Stimulated activated CD8-positive, alpha-beta memory T cell treated with anti-CD3 and anti-CD28 coated beads, Interleukin-7, amount 100 ng/mL, for 48 hours (primary cell): ENCODE measurements around the gene CALD1.

Experiments
- DNase-seq, 2 donors: peaks; one replicate each; pipeline ENCODE4 v3.0.0-alpha.2; 2020; ENCODE audit warnings: low read depth in 1 of 2; ENCODE audit errors: extremely low read depth in 1 of 2

The CALD1 gene

DNA sequence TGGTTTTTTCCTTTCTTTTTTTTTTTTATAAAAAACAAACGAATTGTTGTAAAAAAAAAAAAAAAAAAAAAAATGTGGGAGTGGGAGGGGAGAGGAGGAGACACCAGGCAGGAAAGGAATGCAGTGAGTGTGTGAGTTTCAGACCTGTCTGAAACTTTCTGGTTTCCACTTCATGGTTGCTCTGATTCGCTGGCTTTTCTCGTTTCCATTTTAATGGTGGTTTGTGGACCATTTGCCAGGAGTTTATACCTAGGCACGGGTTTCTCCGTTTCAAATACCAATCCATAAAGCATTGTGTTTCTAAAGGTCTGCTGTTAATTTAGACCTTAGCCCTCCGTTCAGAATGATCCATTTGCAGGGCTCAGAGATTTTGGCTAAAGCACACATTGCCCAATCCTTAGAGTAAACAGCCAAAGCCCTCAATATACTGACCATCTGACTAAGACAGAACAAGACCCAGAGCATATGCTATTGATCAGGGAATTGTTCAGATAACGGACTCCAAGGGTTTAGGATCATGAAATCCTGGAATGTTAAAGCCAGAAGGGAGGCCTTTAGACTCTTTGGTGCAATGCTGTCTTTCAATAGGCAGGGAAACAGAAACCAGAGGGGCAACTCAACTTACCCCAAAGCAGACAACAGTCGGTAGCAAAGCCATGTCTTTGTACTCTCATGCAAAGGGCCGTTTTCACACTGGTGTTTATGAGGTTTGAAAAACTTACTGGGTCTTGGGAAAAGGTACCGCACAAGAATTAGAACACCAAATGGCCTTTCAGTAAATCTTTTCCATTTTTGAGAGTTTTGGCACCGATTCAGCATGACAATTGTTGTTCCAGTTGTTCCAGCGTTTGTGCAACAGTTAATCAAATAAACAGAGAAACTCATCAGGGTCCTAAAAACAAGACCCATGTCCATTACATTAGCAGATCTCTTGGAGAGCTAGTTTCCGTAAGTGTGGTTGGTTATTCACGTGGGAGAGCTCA lies 112.6 kb downstream of the CALD1 start:
- DNase-seq, result no peak

DNA sequence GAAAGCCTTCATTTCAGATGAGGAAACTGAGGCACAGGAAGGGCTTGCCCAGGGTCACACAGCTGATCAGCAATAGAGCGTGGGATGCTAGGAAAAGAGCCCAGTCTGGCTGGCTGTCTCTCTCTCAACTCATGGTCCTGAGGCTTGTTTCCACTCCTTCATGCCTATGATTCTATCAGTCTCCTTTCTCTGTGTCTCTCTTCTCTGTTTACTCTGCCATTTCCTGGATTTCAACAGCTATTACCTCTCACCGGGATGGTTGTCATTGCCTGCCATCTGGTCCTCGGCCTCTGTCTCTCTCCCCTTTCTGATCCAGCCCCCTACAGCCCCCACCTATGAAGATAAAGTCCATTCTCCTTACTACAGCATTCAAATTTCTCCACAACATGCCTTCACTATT lies 113.5 kb downstream of the CALD1 start:
- DNase-seq, result no peak

DNA sequence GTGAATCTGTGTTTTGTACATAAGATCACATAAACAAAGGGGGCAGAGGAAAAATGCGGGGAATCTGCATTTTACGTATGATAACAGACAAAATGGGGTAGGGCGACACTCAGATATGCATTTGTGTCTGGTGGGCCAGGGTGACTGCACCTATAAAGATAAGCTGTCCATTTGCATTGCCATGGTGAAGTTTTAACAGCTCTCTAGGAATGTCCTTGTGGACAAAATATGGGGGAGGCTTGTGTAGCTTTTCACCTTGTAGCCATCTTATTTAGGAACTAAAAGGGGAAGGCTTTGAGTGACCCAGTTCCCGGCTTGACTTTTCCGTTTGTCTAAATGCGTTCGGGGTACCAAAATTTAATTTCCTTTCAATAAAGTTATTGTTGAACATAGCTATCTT lies 114.5 kb downstream of the CALD1 start:
- no peak for DNase-seq

DNA sequence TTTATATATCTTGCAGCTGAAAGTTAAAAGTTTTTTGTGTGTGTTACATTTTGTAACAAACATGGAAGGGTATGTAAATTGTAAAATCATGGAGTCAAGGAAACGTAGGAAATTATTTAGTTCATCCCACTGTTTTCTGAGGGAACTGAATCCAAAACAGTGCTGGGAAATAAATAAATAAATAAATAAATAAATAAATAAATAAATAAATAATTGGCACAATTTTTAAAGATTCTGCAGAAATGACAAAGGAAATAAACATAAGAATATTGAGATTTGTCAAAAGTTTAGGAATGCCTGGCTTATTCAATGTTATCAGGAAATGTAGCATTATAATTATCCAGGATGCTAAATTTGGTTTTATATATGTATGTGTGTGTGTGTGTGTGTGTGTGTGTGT lies 115.5 kb downstream of the CALD1 start:
- DNase-seq, result no peak

DNA sequence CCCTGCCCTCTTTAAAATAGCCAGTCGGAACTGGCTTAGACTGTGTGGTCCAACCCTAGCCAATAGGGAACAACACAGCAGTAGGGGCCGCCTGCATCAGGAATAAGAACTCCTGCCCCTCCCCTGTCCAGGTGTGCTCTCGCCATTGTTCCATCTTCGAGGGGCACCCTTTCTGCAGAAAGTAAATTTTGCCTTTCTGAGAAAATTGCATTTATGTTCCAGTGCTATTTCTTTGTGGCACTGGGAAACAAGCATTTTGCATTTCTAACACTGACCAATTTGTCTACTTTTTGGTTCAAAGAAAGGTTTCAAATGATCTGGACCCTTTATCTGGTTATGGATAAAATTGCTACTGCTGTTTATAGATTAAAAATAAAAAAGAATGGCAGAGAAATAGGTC lies 116.6 kb downstream of the CALD1 start:
- no peak for DNase-seq

DNA sequence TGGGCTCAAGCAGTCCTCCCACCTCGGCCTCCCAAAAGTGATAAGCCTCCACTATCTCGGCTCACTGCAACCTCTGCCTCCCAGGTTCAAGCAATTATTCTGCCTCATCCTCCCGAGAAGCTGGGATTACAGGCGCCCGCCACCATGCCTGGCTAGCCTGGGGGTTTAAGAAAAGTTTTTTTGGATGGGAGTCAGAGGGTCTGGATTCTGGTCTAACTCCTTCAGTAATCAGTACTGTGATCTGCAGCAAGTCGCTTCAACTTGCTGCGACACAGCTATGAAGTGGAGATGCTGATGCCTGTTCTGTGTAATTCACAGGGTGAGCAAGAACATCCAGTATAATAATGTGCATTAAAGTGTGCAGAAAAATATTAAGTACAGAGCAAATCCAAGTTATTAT lies 118.5 kb downstream of the CALD1 start:
- no peak for DNase-seq

DNA sequence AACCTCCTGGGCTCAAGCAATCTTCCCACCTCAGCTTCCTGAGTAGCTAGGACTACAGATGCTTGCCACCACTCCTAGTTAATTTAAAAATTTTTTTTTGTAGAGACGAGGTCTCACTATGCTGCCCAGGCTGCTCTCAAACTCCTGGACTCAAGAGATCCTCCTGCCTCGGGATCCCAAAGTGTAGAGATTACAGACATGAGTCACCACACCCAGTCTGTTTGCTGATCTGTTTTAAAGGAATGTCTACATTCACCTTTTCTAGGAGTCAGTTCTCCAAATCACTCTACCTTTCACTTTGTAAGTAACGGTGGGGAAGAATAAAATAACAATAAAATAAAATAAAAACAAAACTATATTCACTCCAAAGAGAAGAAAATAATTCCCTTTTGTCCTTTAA lies 120.3 kb downstream of the CALD1 start:
- DNase-seq, result no peak

DNA sequence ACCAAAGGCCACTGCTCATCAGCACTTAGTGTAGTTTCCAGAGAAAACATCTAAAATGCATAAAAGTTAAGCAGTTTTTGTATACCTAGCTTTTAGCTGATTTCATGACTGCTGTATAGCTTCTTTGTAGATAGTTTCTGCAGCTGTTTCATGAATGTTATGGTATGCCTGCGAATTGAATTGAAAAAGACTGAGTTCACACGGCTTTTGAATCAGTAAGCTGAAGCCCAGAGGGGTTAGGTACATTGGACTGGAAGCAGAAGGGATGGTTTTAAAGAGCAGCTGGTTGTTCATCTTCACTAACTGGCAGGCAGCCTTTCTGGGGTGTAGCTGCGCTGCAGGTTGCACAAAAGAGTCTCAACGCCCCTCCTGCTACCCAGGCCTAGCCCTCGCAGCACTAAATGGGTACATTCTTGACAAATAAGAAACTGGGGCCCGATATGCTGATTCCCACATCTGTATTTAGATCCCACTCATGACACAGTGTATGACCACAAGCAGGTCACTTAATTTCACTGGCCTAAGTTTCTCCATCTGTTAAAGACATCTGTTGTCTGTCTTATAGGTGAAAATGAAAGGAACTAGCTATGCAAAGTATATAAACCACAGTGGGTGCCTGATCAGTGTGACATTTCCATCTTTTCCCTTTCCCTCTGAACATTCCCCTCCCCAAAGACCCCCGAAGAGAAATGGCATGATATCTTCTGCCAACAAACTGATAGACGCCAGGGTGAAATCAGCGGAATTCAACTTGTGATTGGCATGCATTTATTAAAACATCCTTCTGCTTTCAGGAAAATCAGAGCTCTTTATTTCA lies 120.9 kb downstream of the CALD1 start:
- no peak for DNase-seq

DNA sequence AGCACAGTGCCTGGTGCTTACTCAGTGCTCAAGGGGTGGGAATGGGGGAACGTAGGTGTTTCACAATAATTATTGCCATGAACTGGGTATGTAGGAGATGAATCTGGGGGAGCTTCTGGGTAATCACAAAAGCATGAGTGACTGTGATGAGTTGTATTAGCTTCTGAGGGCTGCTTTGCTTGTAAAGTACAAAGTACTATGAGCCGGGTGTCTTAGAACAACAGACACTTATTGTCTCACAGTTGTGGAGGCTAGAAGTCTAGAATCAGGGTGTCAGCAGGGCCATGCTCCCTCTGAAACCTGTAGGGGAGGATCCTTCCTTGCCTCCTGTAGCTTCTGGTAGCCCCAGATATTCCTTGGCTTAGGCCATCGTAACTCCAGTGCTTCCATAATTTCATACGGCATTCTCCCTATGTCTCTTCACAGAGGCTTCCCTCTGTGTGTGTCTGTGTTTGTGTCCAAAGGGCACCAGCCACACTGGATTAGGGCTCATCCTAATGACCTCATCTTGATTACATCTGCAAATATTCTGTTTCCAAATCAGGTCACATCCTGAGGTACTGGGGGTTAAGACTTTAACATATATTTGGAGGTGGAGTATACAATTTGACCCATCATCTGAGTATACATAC lies 122.1 kb downstream of the CALD1 start:
- no peak for DNase-seq

DNA sequence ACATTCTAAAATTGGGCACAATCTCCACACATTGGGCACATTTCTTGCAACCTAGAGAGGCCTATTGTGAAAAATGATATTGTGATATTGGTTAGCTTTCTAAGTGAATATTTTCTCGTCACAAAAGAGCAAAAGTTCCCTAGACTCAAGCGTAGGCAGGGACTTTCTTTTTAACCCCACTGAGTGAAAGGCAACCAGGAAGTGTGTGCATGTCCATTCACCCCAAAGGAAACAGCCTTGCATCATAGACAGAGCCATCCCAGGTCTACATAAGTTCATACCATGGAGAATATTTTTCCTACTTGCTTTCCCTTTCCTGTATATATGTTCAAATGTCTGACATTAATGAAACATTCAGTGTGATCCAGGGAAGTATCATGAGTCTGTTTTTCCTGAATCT lies 122.6 kb downstream of the CALD1 start:
- DNase-seq, result no peak

DNA sequence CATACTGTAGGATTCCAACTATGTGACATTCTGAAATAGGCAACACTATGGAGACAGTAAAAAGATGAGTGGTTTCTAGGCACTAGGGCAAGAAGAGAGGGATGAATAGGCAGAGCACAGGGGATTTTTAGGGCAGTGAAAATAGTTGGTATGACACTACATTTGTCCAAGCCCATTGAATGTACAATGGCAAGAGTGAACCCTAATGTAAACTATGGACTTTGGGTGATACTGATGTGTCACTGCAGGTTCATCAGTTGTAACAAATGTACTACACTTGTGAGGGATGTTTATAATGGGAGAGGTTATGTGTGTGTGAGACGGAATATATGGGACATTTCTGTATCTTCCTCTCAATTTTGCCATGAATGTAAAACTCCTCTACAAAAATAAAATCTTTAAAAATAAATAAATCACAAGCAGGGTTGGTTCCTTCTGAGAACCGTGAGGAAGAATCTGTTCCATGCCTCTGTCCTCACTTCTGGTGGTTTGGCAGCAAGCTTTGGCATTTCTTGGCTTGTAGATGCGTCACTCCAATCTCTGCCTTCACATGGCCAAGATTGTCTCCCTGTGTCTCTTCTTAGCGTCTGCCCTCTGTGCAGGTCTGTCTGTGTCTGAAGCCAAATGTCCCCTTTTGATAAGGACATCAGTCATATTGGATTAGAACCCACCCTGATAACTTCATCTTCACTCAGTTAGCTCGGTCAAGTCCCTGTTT lies 123.8 kb downstream of the CALD1 start:
- DNase-seq, result no peak

DNA sequence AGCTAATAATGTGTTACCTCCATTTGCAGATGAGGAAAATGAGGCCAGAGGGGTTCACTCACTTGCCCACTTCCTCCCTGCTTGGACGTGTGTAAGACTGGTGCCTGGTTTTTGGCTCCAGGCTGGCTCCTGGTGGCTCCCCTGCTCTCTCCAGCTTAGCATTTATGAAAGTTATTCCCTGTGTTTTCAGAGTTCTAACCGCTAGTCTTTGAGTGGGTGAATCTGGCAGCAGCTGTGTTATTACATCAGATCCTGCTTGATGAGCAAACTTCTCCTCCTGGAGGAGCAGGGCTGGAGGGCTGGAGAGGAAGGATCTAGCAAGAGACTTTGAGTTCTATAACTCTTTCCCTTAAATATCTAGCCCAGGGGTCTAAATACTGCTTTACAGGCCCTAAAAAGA lies 125.9 kb downstream of the CALD1 start:
- DNase-seq, result no peak

DNA sequence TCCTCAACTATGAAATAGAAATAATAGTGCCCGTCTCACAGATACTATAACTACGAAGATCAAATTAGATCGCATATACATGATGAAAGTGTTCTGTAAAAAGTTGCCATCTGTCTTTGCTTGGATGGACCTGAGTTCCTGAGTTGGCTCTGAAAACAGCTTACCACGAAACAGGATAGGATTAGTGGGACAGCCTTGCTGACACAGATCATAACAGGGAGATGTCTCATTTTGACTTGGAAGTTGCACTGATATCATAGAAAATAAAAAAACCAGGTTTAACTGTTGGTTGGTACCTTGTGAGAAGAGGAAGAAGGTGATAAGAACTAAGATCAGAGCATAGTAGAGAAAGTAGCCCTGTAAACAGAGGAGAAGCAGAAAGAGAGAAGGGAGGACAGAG lies 127.6 kb downstream of the CALD1 start:
- no peak for DNase-seq

DNA sequence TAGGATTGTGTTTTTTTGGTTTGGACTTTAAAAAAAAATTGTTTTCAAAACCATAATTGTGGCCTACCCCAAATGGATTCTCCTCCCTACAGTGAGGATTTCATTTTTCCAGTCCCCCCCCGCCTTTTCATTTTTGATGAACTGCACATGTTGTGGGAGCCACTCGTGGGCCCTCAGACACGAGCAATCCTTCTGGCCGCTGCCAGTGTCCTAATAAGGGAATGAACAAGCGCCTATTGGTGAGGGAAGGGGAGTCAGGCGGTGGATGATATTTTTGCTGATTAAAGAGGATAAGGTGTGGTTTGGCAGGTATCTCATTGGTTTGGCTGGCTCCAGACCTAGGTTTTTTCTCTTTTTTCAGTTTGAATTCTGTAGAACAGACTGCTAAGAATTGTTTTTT lies 128.2 kb downstream of the CALD1 start:
- no peak for DNase-seq

DNA sequence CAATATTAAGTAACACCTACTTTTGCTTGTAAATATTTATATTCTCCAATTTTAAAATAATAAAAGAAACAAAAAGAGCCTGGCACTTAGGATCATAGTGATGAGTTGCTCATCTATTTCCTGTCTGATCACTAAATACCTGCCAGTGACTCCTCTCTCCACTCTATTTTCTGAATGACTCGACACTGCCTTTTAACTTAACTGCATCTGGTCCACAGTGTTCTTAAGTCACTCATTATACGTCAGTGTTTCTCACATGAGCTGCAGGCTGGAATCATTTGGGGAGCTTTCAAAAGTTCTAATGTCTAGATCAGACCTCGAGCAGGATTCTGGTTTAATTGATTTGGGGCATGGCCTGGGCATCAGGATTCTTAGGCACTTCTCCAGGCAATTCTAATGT lies 128.9 kb downstream of the CALD1 start:
- no peak for DNase-seq

DNA sequence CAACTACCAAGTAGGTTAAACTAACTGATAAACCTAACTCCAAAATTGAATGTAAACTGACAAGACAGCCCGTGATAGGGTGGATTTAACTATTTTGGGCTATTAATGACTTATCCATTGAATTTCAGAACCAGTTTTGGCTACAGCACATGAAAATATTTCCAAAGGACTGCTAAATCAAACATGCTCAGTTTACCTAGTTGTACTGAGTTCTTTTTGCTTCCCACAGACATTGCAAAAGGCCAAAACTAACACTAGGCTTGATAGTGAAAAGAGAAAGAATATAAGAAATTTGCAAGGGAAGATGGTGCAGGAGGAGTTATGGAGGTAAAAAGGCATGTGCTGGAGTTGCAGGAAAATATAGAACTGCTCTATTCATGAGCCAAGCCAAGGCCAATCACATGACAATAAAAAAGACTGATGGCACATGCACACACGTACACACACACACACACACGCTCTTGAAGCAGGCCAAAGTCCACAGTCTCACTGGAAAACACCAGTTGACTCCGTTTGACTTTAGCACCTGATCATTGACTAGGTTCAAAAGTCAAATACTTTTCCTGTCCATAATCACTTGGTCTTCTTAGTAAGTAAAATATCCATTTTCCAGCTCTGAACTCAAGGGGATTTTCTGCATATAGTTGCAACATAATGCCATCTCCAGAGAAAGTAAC lies 130.9 kb downstream of the CALD1 start:
- no peak for DNase-seq

DNA sequence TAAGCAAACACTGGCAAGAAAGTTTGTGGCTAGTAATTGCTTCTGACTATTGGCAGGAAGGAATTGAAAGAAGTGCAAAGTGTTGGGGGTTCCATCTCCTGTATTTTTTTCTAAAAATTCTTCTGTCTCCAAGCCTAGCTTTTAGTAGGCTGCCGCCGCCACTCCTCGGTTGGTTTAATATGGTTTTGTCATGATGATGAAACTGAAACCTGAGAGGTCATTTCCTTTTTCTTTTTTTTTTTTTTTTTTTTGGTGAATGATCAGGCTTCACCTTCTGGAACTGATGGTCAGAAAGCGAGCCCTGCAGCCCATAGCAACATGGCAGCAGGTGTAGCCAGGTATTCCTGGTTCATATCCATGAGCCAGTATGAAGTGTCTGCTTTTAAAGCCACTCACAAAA lies 131.5 kb downstream of the CALD1 start:
- DNase-seq, result no peak

DNA sequence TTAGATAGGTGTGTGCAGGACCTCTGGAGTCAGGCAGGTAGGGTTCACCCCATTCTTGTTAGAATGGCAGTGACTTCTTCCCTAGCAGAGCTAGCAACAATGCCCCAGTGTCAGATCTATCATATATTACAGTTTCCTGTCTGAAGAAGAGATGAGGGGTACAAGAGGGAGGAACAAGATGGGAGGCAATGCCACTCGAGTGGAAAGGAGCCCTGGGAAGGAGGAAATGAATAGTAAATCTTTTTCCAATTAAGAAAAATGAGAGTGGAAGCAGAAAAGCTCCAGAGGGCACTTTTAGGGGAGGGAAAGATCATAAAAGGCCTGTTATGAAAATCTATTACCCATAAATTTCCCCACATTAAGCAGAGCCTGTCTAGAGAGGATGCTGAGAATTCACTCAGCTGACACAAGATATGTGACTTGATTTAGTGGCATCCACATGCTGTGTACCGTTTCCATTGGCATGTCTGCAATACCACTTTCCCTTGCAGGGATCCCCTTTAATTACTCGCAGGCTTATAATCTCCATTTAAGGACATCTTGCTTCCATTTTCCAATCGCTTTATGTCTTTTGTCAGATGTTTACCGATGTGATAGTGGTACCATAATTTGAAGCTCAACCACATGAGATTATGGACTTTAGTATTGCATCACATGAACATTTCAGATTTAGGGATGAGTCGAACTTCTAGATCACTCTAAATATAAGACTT lies 136.9 kb downstream of the CALD1 start:
- no peak for DNase-seq

DNA sequence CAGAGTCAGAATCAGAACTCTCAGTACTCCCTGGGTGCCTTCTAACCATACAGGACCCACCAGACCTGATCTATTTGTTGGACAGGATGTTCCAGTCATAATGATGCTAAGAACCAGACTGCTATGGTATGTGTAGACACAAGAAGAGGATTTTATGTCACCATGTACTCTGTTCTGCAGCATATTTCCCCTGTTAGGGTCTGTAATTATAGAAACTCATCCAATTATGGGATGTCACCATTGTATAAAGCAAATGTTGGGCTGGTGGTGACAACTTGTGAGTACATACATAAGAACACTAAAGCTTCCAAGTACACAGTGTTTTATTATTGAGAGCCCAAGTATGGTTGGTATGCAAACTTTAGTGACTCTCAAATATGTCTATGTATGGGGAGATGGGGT lies 139.8 kb downstream of the CALD1 start:
- DNase-seq, result no peak
